ENCODE measurements around the gene MRPL9. TPM values are rescaled to one million over a fixed set of nuclear protein-coding genes. Genes with fewer than 3 reads are reported as not detected.

The MRPL9 gene
- total and polyA plus RNA-seq, 2 experiments from 2014 or later: 89.0 to 126 TPM

DNA sequence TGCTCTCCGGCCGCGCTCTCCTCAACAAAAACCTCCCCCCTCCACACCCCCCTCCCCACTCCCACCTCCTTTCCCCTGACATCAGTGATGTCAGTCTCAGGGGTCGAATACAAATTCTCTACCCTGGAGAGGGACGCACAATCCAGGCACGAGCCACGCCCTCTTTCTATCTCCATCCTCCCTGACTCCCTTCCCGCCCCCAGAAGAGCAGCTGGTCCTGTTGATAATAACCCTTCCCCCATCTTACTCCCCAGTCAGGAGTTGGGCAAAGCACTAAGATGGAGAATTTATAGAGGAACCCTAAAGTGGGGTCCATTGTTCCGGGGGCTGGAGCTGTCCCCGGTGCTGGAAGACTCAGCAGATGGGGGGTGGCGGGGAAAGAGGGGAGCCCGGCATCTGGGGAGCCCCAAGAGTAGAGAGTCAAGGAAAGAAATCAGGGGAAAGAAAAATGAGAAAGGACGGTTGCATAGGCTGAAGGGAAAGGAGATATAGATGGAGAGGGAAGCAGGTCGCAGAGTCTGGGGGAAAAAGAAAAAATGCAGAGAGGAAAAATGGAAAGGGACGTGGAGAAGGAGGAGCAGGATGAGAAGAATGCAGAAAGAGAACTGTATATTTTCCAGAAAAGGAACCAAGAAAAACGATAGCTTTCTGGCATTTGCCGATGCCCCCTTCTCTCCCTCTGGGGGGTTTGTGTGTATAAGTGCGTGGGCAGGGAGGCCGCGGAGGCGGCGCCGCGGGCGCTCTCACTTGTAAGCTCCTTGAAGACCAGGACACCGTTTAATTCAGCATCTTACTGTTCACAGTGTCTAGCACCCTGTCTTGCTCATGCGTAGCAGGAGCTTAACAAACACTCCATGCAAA lies 46.3 kb downstream of the MRPL9 start, which contains the start of gene CELF3:
Gene CELF3 (minus strand): TSS at position 33 of the 861 bp plus-strand sequence. CDS start 783 bp downstream, outside the sequence.
- Histone ChIP-seq H3K79me2 (replicated peaks; ENCODE audit: insufficient read depth) (no peaks in the 10 kb centered on the region), H3K36me3 (ENCODE audit: insufficient read depth) (no peaks in the 10 kb centered on the region), H3K4me1 (ENCODE audit: insufficient read depth) (peaks cover 27% of the 10 kb centered on the region), H3K27me3 (ENCODE audit: insufficient read depth) (peaks cover 45% of the 10 kb centered on the region), H3K4me3 (peak within 1 kb of the TSS; percentile 64), H3F3A (replicated peaks; ENCODE audit: low read depth) (no peaks in the 10 kb centered on the region), H3K4me2 (peak within 1 kb of the TSS; percentile 81), H3K27ac (ENCODE audit: low read depth) (peak within 1 kb of the TSS; percentile 94), H4K20me1 (replicated peaks; ENCODE audit: insufficient read depth) (0 out of 2 replicates have a peak, but pooled peaks cover 2% of the 10 kb centered on the region), H3K9me2 (ENCODE audit: insufficient read depth) (no peaks in the 10 kb centered on the region), H2AFZ (peak within 1 kb of the TSS; percentile 87)
- no peaks in the 10 kb centered on the region for H3K9me3 Mint-ChIP-seq
- H3K4me1 Mint-ChIP-seq: peaks cover 35% of the 10 kb centered on the region
- peak within 1 kb of the TSS; percentile 92 for H3K27ac Mint-ChIP-seq
- DNase-seq (ENCODE audit: low spot score) (peak; percentile 86), ATAC-seq (peak; percentile 25)
- H3K4me3 Mint-ChIP-seq: peak within 1 kb of the TSS; percentile 72
- TF ChIP-seq, protein P1, sequence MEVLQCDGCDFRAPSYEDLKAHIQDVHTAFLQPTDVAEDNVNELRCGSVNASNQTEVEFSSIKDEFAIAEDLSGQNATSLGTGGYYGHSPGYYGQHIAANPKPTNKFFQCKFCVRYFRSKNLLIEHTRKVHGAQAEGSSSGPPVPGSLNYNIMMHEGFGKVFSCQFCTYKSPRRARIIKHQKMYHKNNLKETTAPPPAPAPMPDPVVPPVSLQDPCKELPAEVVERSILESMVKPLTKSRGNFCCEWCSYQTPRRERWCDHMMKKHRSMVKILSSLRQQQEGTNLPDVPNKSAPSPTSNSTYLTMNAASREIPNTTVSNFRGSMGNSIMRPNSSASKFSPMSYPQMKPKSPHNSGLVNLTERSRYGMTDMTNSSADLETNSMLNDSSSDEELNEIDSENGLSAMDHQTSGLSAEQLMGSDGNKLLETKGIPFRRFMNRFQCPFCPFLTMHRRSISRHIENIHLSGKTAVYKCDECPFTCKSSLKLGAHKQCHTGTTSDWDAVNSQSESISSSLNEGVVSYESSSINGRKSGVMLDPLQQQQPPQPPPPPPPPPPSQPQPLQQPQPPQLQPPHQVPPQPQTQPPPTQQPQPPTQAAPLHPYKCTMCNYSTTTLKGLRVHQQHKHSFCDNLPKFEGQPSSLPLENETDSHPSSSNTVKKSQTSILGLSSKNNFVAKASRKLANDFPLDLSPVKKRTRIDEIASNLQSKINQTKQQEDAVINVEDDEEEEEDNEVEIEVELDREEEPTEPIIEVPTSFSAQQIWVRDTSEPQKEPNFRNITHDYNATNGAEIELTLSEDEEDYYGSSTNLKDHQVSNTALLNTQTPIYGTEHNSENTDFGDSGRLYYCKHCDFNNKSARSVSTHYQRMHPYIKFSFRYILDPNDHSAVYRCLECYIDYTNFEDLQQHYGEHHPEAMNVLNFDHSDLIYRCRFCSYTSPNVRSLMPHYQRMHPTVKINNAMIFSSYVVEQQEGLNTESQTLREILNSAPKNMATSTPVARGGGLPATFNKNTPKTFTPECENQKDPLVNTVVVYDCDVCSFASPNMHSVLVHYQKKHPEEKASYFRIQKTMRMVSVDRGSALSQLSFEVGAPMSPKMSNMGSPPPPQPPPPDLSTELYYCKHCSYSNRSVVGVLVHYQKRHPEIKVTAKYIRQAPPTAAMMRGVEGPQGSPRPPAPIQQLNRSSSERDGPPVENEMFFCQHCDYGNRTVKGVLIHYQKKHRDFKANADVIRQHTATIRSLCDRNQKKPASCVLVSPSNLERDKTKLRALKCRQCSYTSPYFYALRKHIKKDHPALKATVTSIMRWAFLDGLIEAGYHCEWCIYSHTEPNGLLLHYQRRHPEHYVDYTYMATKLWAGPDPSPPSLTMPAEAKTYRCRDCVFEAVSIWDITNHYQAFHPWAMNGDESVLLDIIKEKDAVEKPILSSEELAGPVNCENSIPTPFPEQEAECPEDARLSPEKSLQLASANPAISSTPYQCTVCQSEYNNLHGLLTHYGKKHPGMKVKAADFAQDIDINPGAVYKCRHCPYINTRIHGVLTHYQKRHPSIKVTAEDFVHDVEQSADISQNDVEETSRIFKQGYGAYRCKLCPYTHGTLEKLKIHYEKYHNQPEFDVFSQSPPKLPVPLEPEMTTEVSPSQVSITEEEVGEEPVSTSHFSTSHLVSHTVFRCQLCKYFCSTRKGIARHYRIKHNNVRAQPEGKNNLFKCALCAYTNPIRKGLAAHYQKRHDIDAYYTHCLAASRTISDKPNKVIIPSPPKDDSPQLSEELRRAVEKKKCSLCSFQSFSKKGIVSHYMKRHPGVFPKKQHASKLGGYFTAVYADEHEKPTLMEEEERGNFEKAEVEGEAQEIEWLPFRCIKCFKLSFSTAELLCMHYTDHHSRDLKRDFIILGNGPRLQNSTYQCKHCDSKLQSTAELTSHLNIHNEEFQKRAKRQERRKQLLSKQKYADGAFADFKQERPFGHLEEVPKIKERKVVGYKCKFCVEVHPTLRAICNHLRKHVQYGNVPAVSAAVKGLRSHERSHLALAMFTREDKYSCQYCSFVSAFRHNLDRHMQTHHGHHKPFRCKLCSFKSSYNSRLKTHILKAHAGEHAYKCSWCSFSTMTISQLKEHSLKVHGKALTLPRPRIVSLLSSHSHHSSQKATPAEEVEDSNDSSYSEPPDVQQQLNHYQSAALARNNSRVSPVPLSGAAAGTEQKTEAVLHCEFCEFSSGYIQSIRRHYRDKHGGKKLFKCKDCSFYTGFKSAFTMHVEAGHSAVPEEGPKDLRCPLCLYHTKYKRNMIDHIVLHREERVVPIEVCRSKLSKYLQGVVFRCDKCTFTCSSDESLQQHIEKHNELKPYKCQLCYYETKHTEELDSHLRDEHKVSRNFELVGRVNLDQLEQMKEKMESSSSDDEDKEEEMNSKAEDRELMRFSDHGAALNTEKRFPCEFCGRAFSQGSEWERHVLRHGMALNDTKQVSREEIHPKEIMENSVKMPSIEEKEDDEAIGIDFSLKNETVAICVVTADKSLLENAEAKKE (CRISPR knock-in tag; IDR thresholded peaks at IDR 0.05): no peak
- TF ChIP-seq JUNB (IDR thresholded peaks at IDR 0.05; ENCODE audit: unreplicated experiment) (peak; percentile 97), CREB1 (CRISPR knock-in tag; IDR thresholded peaks at IDR 0.05; ENCODE audit: low read depth) (peak; percentile 62)
- TF ChIP-seq, protein P2, sequence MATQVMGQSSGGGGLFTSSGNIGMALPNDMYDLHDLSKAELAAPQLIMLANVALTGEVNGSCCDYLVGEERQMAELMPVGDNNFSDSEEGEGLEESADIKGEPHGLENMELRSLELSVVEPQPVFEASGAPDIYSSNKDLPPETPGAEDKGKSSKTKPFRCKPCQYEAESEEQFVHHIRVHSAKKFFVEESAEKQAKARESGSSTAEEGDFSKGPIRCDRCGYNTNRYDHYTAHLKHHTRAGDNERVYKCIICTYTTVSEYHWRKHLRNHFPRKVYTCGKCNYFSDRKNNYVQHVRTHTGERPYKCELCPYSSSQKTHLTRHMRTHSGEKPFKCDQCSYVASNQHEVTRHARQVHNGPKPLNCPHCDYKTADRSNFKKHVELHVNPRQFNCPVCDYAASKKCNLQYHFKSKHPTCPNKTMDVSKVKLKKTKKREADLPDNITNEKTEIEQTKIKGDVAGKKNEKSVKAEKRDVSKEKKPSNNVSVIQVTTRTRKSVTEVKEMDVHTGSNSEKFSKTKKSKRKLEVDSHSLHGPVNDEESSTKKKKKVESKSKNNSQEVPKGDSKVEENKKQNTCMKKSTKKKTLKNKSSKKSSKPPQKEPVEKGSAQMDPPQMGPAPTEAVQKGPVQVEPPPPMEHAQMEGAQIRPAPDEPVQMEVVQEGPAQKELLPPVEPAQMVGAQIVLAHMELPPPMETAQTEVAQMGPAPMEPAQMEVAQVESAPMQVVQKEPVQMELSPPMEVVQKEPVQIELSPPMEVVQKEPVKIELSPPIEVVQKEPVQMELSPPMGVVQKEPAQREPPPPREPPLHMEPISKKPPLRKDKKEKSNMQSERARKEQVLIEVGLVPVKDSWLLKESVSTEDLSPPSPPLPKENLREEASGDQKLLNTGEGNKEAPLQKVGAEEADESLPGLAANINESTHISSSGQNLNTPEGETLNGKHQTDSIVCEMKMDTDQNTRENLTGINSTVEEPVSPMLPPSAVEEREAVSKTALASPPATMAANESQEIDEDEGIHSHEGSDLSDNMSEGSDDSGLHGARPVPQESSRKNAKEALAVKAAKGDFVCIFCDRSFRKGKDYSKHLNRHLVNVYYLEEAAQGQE (IDR thresholded peaks at IDR 0.05; ENCODE audit: unreplicated experiment): peak; percentile 87
- peaks cover 32% of the 10 kb centered on the region for H3K27me3 Mint-ChIP-seq (ENCODE audit: insufficient read depth, low read depth, poor library complexity)
- no peaks in the 10 kb centered on the region for H3K36me3 Mint-ChIP-seq (ENCODE audit: low read depth)
